Measurements from ENCODE around the gene TCP11X2.
"Not testable (repeated sequence)": the region's sequence is repeated elsewhere in the genome, so short reads cannot be mapped to it uniquely, and the experiment has no call there.

TCP11X2 gene

DNA sequence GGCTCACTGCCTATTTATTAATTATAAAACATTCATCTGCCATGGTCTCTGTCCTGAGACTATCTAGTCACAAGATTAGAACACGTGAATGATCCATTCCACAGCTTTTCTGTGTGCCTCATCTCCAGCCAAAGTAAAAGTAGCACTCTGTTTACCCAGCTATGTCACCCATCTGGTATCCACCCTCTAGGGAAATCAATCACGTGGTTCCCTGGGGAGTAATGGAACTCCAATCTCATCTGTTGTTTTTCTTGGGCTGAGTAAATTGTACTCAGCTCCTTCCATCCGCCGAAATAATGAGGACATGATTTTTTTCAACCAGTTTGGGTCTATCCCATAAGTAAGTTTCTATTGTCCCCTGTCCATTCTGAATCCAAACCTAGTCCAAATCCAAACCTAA is 13.0 kb downstream of the TCP11X2 start:
- not testable (repeated sequence) for H3K4me2 ChIP-seq (ENCODE audit: low read depth, low read length, poor library complexity, severe bottlenecking); H3K9me2 ChIP-seq (replicated peaks; ENCODE audit: low read depth, low read length); H3K9me3 ChIP-seq (ENCODE audit: insufficient read depth, low read depth, low read length); H3K79me2 ChIP-seq (ENCODE audit: insufficient read depth, low read length); H4K20me1 ChIP-seq (ENCODE audit: insufficient read depth, low read length, poor library complexity, severe bottlenecking); H3K4me1 ChIP-seq (ENCODE audit: insufficient read depth, low read length, poor library complexity, severe bottlenecking); H3K27me3 ChIP-seq (ENCODE audit: insufficient read depth, low read length, poor library complexity, severe bottlenecking); H3K9ac ChIP-seq (ENCODE audit: low read depth, low read length, poor library complexity, severe bottlenecking); H3K4me3 ChIP-seq (ENCODE audit: low read length, poor library complexity, severe bottlenecking); H3F3A ChIP-seq (ENCODE audit: low read depth); H3K36me3 ChIP-seq (ENCODE audit: insufficient read depth, low read length); H2AFZ ChIP-seq (ENCODE audit: low read length)

DNA sequence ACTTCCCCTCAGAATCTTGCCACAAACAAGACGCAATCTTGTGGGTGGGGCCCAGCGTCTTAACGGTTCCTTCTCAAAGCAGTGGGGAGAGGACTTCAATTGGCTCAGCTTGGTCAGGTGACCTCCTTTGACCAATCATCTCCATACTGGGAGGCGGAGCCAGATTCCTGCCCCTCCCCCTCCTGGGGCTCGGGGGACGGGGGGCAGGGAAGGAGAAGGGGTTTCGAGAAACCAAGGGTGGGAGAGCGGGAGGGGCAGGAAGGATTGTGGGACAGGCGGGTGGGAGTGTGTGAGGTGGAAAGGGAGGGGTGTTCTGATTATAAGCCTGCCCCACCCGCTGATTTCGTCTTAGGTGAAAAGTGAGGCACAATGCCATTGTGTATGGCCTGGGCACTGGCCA is 31.7 kb downstream of the TCP11X2 start, which contains the start of gene NXF2B:
Gene NXF2B, minus strand, starts transcription at position 101 of the 400 bp plus-strand sequence. CDS start 59,972 bp downstream, outside the sequence.
- H3K4me3 ChIP-seq (ENCODE audit: low read length, poor library complexity, severe bottlenecking); H4K20me1 ChIP-seq (ENCODE audit: insufficient read depth, low read length, poor library complexity, severe bottlenecking); H3K4me2 ChIP-seq (ENCODE audit: low read depth, low read length, poor library complexity, severe bottlenecking); H3K9ac ChIP-seq (ENCODE audit: low read depth, low read length, poor library complexity, severe bottlenecking); H3K36me3 ChIP-seq (ENCODE audit: insufficient read depth, low read length); H3K27me3 ChIP-seq (ENCODE audit: insufficient read depth, low read length, poor library complexity, severe bottlenecking); H3K9me2 ChIP-seq (replicated peaks; ENCODE audit: low read depth, low read length); H3K9me3 ChIP-seq (ENCODE audit: insufficient read depth, low read depth, low read length); H3K4me1 ChIP-seq (ENCODE audit: insufficient read depth, low read length, poor library complexity, severe bottlenecking); H2AFZ ChIP-seq (ENCODE audit: low read length); H3F3A ChIP-seq (ENCODE audit: low read depth); H3K79me2 ChIP-seq (ENCODE audit: insufficient read depth, low read length): not testable (repeated sequence)

DNA sequence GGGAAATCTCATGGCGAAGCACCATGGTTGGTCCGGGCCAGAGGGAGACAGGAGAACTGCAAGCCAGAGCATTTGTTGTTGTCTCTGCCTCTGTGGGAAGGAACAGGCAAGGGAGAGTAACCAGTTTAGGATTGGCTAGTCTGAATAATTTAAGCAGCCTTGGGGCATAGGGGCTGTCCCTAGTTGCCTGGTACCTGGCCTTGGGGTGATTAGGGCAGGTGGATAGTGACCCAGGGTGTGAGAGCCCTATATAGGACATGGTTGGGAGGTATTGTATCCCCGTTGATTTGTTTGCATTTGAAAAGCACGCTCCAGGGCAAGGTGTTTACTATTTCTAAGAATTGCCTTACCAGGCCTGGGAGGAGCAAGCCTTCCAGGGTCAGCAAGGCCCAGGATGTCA is 57.1 kb downstream of the TCP11X2 start:
- not testable (repeated sequence) for H3K4me3 ChIP-seq (ENCODE audit: low read length, poor library complexity, severe bottlenecking); H3K36me3 ChIP-seq (ENCODE audit: insufficient read depth, low read length); H3F3A ChIP-seq (ENCODE audit: low read depth); H3K79me2 ChIP-seq (ENCODE audit: insufficient read depth, low read length); H3K4me2 ChIP-seq (ENCODE audit: low read depth, low read length, poor library complexity, severe bottlenecking); H3K27me3 ChIP-seq (ENCODE audit: insufficient read depth, low read length, poor library complexity, severe bottlenecking); H3K9me3 ChIP-seq (ENCODE audit: insufficient read depth, low read depth, low read length); H3K4me1 ChIP-seq (ENCODE audit: insufficient read depth, low read length, poor library complexity, severe bottlenecking); H3K9ac ChIP-seq (ENCODE audit: low read depth, low read length, poor library complexity, severe bottlenecking); H2AFZ ChIP-seq (ENCODE audit: low read length); H3K9me2 ChIP-seq (replicated peaks; ENCODE audit: low read depth, low read length); H4K20me1 ChIP-seq (ENCODE audit: insufficient read depth, low read length, poor library complexity, severe bottlenecking)
